ENCODE results near the gene TMPRSS13. TPM values are rescaled to one million over a fixed set of nuclear protein-coding genes. Genes with fewer than 3 reads are reported as not detected.

TMPRSS13 gene
- total RNA-seq, 2 experiments from 2014 or later, result 0.79 to 1.1 TPM

DNA sequence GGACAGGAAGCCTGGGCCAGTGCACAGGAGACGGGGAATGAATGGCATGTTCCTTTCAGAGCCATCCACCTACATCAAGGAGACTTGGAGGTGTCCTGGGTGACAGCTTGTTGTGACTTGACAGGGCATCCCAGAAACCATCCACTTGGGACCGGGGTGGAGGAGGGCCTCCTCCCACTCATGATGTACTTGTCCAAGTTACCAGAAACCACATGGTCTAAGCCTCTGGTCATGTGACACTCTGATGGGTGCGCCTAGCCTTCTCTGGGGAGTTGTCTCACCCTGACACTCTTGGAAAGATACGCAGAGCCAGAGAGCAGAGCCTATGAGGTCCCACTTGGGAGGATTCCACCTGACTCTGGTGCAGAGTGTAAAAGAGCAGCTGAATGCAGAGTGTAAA lies 31.1 kb downstream of the TMPRSS13 start:
- intact Hi-C loops (cut with micrococcal nuclease; ENCODE audit: unreplicated experiment), result no loop called here
- Histone ChIP-seq H3K79me2 (ENCODE audit: insufficient read depth, low read depth, low read length) (no peaks in the 10 kb centered on the region), H3K4me3 (ENCODE audit: low read depth, low read length, poor library complexity, severe bottlenecking) (no peak overlapping the region), H3K9me2 (ENCODE audit: insufficient read depth, low read length) (no peaks in the 10 kb centered on the region), H4K20me1 (ENCODE audit: insufficient read depth, low read length) (no peaks in the 10 kb centered on the region), H3K36me3 (ENCODE audit: insufficient read depth, low read length) (no peaks in the 10 kb centered on the region), H3K4me1 (ENCODE audit: insufficient read depth, low read length, poor library complexity, severe bottlenecking) (no peaks in the 10 kb centered on the region), H3K27ac (ENCODE audit: low read depth, low read length, poor library complexity, severe bottlenecking) (no peak overlapping the region), H2AFZ (ENCODE audit: low read length) (no peak overlapping the region), H3K4me2 (ENCODE audit: low read length) (no peak overlapping the region), H3K9me3 (ENCODE audit: low read length) (no peaks in the 10 kb centered on the region)
- CTCF ChIA-PET (ENCODE audit: unreplicated experiment), result no interaction called here
- TF ChIP-seq, protein P1, sequence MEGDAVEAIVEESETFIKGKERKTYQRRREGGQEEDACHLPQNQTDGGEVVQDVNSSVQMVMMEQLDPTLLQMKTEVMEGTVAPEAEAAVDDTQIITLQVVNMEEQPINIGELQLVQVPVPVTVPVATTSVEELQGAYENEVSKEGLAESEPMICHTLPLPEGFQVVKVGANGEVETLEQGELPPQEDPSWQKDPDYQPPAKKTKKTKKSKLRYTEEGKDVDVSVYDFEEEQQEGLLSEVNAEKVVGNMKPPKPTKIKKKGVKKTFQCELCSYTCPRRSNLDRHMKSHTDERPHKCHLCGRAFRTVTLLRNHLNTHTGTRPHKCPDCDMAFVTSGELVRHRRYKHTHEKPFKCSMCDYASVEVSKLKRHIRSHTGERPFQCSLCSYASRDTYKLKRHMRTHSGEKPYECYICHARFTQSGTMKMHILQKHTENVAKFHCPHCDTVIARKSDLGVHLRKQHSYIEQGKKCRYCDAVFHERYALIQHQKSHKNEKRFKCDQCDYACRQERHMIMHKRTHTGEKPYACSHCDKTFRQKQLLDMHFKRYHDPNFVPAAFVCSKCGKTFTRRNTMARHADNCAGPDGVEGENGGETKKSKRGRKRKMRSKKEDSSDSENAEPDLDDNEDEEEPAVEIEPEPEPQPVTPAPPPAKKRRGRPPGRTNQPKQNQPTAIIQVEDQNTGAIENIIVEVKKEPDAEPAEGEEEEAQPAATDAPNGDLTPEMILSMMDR (conservative IDR thresholded peaks at IDR 0.05; ENCODE audit: low read length), result no peak
- TF ChIP-seq EZH2phosphoT487 (IDR thresholded peaks at IDR 0.05; ENCODE audit: borderline replicate concordance, low read depth, low read length), result no peak
- DNase-seq (ENCODE audit: low spot score), result no peak
- POLR2A ChIA-PET, result no interaction called here
- no TSS peak for BruUV-seq (replicated peaks)

DNA sequence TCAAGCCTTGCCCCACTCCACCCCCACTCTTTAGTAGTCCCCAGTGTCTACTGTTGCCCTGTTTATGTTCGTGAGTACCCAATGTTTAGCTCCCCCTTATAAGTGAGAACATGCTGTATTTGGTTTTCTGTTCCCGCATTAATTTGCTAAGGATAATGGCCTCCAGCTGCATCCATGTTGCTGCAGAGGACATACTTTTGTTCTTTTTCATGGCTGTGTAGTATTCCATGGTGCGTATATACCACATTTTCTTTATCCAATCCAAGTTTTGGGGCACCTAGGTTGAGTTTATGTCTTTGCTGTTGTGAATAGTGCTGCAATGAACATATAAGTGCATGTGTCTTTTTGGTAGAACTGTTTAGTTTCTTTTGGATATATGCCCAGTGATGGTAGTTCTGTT lies 36.6 kb downstream of the TMPRSS13 start:
- BruUV-seq (replicated peaks), result no TSS peak
- intact Hi-C loops (cut with micrococcal nuclease; ENCODE audit: unreplicated experiment), result no loop called here
- H3K9me2 ChIP-seq (ENCODE audit: insufficient read depth, low read length), result no peaks in the 10 kb centered on the region
- H4K20me1 ChIP-seq (ENCODE audit: insufficient read depth, low read length), result no peaks in the 10 kb centered on the region
- no peak overlapping the region for H3K4me2 ChIP-seq (ENCODE audit: low read length)
- H3K27ac ChIP-seq (ENCODE audit: low read depth, low read length, poor library complexity, severe bottlenecking), result no peak overlapping the region
- no peak overlapping the region for H2AFZ ChIP-seq (ENCODE audit: low read length)
- H3K4me1 ChIP-seq (ENCODE audit: insufficient read depth, low read length, poor library complexity, severe bottlenecking), result no peaks in the 10 kb centered on the region
- no peak overlapping the region for H3K4me3 ChIP-seq (ENCODE audit: low read depth, low read length, poor library complexity, severe bottlenecking)
- CTCF ChIA-PET (ENCODE audit: unreplicated experiment), result no interaction called here
- H3K36me3 ChIP-seq (ENCODE audit: insufficient read depth, low read length), result no peaks in the 10 kb centered on the region
- no peak for DNase-seq (ENCODE audit: low spot score)
- no peak for TF ChIP-seq EZH2phosphoT487 (IDR thresholded peaks at IDR 0.05; ENCODE audit: borderline replicate concordance, low read depth, low read length)
- TF ChIP-seq, protein P1 (conservative IDR thresholded peaks at IDR 0.05; ENCODE audit: low read length), result no peak
- H3K79me2 ChIP-seq (ENCODE audit: insufficient read depth, low read depth, low read length), result no peaks in the 10 kb centered on the region
- no peaks in the 10 kb centered on the region for H3K9me3 ChIP-seq (ENCODE audit: low read length)
- POLR2A ChIA-PET, result no interaction called here

DNA sequence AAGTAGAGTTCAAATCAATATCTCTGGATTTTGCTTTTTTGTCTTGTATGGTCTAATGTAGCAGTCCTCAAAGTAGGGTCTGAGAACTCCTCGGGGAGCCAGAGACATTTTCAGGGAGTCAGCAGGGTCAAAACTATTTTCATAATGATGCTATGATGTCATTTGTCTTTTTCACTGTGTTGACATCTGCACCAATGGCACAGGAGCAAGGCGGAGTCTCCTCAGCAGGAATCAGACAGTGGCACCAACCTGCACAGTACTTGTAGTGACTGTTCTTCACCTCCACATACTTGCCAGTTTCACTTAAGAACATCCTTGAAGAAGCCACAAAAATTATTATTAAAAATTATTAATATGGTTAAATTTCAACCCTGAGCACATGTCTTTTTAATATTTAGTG lies 37.8 kb downstream of the TMPRSS13 start:
- no peaks in the 10 kb centered on the region for H3K4me1 ChIP-seq (ENCODE audit: insufficient read depth, low read length, poor library complexity, severe bottlenecking)
- DNase-seq (ENCODE audit: low spot score), result no peak
- TF ChIP-seq, protein P1 (conservative IDR thresholded peaks at IDR 0.05; ENCODE audit: low read length), result no peak
- TF ChIP-seq EZH2phosphoT487 (IDR thresholded peaks at IDR 0.05; ENCODE audit: borderline replicate concordance, low read depth, low read length), result no peak
- ChIA-PET CTCF (ENCODE audit: unreplicated experiment) (no interaction called here), POLR2A (interaction anchor here (1.0 kb wide), 1 partner anchor 9 kb away, joined by 4 read pairs; no protein-coding TSS in a partner anchor)
- no TSS peak for BruUV-seq (replicated peaks)
- no peak overlapping the region for H3K4me2 ChIP-seq (ENCODE audit: low read length)
- no peaks in the 10 kb centered on the region for H3K36me3 ChIP-seq (ENCODE audit: insufficient read depth, low read length)
- H3K9me3 ChIP-seq (ENCODE audit: low read length), result no peaks in the 10 kb centered on the region
- no peaks in the 10 kb centered on the region for H4K20me1 ChIP-seq (ENCODE audit: insufficient read depth, low read length)
- H2AFZ ChIP-seq (ENCODE audit: low read length), result no peak overlapping the region
- no peaks in the 10 kb centered on the region for H3K79me2 ChIP-seq (ENCODE audit: insufficient read depth, low read depth, low read length)
- no peak overlapping the region for H3K27ac ChIP-seq (ENCODE audit: low read depth, low read length, poor library complexity, severe bottlenecking)
- no peaks in the 10 kb centered on the region for H3K9me2 ChIP-seq (ENCODE audit: insufficient read depth, low read length)
- intact Hi-C loops (cut with micrococcal nuclease; ENCODE audit: unreplicated experiment), result no loop called here
- no peak overlapping the region for H3K4me3 ChIP-seq (ENCODE audit: low read depth, low read length, poor library complexity, severe bottlenecking)

All from OCI-LY7 (cell line).